ENCODE data around the gene PDLIM3.
A peak's percentile ranks its signal among the peaks of the same experiment; 100 is the strongest.
"Not testable (repeated sequence)": the region's sequence is repeated elsewhere in the genome, so short reads cannot be mapped to it uniquely, and the experiment has no call there.

The PDLIM3 gene

GRCh38 chr4:185515248-185515647 lies 20.1 kb downstream of the PDLIM3 start:
- no peak for ATAC-seq

GRCh38 chr4:185514182-185514697 lies 21.1 kb downstream of the PDLIM3 start:
- no peak for ATAC-seq

DNA sequence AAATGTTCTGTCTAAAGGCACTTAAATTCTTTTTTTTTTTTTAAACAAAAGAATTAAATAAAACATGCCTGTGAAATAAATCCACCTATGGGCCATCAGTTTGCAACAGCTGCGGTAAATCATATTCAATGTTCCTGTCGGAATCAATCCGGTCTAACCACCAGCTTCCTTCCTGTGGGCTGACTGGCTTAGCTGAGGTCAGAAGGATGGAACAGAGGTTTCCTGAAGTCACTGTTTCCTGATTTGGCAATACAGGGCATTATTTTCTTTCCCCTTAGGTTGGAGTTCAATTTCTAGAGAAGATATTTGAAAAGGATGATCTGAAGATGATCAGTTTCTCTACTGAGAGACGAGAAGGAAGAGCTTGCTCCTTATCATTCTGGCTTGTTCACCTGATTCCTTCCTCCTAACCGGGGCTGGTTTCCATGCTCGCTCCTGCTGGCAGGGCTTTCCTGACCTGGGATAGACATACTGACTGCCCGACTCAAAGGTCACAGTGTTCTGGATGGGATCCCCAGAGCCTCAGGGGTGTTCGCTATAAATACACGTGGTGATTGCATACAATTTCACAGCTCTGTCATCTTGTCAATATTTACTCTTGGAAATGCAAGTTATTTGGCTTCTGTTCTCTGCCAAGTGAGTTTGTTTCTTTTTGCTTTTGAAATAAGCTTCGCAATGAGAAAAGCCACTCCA lies 21.7 kb downstream of the PDLIM3 start:
- ATAC-seq = no peak

- ATAC-seq = no peak
These were observed 22.8 kb downstream of the PDLIM3 start for GRCh38 chr4:185512516-185512915.

DNA sequence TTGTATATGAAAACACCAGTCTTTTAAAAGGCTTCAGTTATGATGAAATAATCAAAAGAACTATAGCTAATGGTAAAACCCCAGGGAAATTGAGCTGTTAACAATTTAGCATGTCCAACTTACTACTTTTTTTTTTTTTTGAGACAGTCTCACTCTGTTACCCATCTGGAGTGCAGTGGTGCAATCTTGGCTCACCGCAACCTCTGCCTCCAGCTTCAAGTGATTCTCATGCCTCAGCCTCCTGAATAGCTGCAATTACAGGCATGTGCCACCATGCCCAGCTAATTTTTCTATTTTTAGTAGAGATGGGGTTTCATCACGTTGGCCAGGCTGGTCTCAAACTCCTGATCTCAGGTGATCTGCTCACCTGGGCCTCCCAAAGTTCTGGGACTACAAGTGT lies 24.1 kb downstream of the PDLIM3 start:
- not testable (repeated sequence) for ATAC-seq

DNA sequence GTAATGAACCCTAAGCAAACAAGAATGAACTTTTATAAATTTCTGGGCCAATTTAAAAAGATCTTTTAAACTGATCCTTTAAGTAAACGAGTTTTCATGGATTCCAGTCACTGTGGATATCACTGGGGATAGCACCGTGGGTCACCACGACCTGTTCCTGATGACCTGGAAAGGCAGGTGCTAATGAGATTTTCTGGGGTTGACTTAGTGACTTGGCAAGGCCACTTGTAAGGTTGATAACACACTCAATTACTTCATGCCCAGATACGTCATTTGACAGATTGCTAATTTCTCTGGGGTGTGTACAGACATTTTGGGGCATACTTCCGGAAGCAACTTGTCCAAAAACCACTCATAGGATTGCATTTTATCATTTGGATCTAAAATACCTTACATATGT lies 24.5 kb downstream of the PDLIM3 start:
- no peak for ATAC-seq

DNA sequence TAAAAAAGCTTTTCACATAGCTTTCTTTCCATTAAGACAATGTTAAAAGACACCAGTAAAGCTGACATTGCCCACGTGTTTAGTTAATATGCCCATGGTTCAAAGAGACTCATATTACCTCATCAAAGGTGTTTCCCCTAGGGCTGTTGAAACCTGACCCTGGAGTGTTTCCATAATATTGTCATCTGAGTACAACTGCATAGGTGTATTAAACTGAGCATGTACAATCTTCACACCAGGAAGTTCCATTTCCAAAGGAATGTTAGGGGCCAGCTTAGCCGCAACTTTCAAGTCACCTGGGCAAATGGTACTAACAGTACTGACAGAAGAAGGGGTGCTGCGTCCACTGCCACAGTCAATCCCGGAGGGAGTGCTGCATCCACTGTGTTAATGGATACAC lies 27.1 kb downstream of the PDLIM3 start:
- no peak for ATAC-seq

DNA sequence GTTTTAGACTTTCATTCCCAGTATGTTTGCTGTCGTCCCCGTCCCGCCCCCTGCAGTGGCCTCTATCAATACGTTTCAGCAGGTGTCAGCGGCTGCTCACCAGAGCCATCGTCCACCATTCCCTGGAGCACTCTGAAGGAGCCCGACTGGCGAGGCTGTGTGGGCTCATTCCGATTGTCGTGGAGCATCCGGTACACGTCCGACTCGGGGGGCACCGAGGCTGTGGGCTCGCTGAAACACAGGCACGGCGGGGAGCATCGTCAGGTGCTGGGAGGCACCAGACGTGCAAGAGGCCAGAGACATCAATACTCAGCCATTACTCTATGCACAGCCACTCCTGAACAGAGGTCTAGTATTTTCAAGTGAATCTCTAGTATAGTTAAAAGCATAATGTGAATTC lies 28.9 kb downstream of the PDLIM3 start:
- no peak for ATAC-seq

DNA sequence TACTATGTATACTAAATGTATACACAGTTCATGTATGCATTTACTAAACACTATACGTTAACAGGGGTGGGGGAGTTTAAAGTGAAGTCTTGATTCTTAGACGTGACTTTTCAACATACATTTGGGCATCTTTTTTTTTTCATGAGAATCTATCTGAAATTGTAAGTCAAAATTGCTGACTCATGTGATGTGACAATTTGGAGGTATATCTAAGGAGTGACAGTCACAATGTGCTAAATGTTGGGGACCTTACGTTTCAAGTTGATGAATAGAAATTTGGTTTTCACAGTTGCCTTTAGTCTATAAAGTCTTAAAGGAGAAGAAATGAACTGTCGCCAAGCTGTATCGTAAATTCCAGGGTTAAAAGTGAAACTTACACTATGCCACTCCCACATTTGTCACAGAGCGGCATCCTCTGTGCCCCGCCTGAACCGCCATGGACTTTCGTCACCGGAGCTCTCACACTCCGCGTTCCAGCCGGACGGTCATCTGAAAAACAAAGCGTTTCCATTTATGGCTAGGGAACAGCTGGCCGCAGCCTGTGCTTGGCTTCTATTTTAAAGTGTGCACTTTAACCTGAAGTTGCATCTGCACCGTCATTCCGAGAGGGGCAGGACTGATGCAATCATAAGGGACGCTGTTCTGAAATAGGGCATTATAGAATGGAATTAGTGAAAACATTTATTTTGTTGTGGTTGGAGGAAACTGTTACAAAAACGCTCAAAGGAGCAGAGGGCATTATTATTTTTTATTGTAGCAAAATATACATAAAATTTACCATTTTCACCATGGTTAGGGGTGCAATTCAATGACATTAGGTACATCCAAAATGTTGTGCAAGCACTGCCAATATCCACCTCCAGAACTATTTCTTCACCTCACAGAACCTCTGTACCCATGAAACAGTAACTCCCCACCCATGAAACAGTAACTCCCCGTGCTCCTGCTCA lies 30.9 kb downstream of the PDLIM3 start:
- ATAC-seq = no peak

GRCh38 chr4:185502386-185502785 lies 32.9 kb downstream of the PDLIM3 start:
- ATAC-seq = no peak

- ATAC-seq = no peak
These were observed 34.7 kb downstream of the PDLIM3 start for GRCh38 chr4:185500576-185500975.

- no peak for ATAC-seq
These were observed 35.3 kb downstream of the PDLIM3 start for GRCh38 chr4:185500035-185500434.

- ATAC-seq = no peak
These were observed 46.7 kb downstream of the PDLIM3 start for GRCh38 chr4:185488650-185489049.

GRCh38 chr4:185481401-185481800 lies 53.9 kb downstream of the PDLIM3 start:
- no peak for ATAC-seq

DNA sequence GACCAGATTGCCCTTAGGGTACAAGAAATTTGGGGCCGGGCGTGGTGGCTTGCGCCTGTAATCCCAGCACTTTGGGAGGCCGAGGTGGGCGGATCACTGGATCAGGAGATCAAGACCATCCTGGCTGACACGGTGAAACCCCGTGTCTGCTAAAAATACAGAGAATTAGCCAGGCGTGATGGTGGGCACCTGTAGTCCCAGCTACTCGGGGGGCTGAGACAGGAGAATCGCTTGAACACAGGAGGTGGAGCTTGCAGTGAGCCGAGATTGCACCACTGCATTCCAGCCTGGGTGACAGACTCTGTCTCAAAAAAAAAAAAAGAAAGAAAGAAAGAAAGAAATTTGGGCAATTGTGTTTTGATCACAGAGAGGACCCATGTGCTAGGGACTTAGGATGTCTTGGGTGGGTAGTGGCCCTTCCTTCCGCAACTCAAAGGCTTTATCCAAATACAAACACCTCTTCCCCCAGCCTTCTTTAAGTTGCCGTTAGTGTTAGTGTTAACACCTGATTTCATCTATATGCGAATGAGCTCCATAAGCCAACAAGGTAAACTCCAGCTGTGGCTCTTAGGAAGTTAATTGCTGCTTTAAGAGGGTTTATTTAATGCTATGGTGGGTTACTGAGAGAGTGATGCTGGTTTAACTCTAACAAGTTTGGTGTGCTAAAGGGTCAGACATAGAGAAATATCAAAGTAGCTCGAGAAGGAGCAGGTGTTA lies 55.1 kb downstream of the PDLIM3 start:
- no peak for ATAC-seq

DNA sequence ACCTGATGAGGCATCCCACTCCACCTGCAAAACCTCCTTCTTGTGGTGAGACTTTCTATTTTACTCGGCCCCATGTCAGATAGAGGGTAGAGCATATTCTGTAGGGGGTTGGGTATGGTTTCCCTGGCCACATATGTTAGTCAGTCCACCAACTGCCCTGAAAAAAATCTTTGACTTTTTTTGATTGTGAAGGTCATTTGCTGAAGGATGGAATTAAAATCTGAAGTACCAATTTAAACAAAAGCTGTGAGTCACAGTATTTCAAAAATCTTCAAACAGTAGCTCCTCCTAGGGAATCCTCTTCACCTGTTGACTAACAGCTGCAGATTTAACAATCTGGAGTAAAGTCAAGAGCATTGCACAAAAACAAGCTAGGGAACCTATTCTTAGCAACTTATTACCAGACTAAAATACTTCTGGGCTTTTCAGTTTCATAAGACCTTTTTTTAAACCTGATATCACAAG lies 55.8 kb downstream of the PDLIM3 start:
- ATAC-seq = peak; percentile 48 to 55

DNA sequence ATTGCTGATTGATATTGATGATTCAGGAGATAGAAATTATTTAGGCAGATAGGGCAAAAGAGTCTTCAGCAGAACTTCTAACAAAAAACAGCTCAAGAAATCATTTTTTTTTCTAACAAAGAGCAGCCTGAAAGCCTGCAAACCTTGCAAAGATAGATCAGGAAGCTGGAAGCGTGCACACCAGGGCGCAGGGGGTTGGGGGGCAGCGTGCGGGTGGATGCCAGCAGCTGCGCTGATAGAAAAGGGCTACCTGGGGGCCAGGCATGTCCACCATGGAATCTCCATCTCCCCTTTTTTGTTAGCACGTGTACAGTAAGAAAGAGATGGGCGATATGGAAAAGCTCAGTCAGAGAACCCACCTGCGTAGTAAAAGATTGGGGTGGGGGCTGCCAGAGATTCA lies 62.1 kb downstream of the PDLIM3 start:
- no peak for ATAC-seq

GRCh38 chr4:185472103-185472542 lies 63.2 kb downstream of the PDLIM3 start:
- ATAC-seq = no peak

DNA sequence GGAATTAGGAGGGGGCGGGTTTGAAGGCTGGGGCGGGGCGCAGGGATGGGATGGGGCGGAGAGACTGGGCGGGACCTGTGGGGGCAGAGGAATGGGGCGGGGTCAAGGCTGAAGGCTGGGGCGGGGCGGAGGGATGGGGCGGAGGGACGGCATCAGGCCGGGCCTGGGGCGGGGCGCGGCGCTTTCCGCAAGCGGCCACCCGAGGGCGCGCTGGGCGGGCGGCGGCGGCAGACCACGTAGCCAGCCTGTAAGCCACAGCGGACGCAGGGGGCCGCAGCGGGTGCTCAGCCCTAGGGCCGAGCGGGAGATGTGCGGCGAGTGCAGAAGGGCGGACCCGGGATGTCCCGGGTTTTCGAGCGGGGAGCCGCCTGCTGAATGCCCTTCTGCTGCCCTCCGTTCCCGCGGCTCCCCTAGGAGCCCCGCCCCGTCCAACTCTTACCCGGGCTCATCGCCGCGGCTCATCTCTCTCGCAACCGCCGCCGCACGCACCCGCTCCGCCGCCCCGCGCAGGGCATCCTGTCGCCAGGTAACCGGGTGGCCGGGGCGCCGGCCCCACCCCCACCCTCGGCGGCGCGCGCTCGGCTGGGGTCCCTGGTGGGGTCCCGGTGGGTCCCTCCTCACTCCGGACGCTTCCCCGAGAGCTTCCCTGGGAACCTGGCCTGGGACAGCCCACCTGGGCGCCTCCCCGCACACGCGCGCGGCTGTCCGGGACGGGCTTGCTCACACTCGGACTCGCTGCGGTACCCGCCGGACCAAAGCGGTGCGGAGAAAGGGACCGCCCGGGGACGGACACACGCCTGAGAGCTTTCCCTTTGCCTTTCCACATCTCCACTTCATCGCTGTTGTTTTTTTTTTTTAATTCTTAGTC lies 63.8 kb downstream of the PDLIM3 start, which contains the start of gene CCDC110:
CCDC110 (minus strand) TSS at position 499 of the 868 bp plus-strand sequence; CDS start at position 449, 50 bp downstream.
- ATAC-seq = peak; percentile 84 to 86

- ATAC-seq = peak; percentile 10 to 21
These were observed 64.7 kb downstream of the PDLIM3 start for GRCh38 chr4:185470501-185471195.

DNA sequence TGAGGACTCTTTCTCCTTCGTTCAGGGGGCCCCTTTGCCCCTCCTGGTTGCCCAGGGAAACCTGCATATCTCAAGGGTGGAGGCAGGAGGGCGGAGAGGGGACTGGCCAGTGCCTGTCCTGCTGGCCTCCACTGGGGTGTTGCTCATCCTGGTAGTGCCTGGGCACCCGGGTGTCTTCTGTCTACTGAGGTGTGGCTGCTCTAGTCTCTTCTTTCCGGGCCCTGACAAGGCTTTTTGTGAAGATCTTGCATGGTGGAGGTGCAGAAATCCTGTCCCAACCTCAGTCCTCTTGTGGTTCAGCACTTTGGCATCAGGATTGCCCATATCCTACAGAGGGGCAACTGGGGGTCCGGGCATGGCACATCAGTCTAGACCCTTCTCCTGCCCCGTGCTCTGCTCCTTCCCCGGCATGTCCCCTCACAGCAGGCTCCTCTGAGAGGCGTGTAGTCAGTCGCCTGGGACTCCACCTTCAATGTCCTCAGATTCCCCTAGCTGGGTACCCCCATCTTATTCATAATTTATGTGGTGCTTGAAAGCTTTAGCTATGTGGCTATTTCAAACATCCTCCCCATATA lies 65.6 kb downstream of the PDLIM3 start:
- ATAC-seq = no peak

All from activated CD4-positive, CD25-positive, alpha-beta regulatory T cell treated with anti-CD3 and anti-CD28 coated beads, Interleukin-2, amount 50 U/mL, for 24 hours (primary cell).